NCI-H510A treated with DMSO at 0.1 percent for 48 hours (cell line): ENCODE measurements around the gene GOLGA6L10.
"Not testable (repeated sequence)": the region's sequence is repeated elsewhere in the genome, so short reads cannot be mapped to it uniquely, and the experiment has no call there.

ENCODE experiments used
- DNase-seq: peaks from one replicate; lab custom pipeline; 2025; lab: John Stamatoyannopoulos, UW

GOLGA6L10 gene

GRCh38 chr15:82343851-82344250 lies 5.4 kb downstream of the GOLGA6L10 start:
- DNase-seq, result not testable (repeated sequence)

GRCh38 chr15:82342632-82343374 lies 6.5 kb downstream of the GOLGA6L10 start:
- not testable (repeated sequence) for DNase-seq

- not testable (repeated sequence) for DNase-seq
Observed at GRCh38 chr15:82338573-82338972, 10.7 kb downstream of the GOLGA6L10 start.

- DNase-seq, result not testable (repeated sequence)
Observed at GRCh38 chr15:82338053-82338452, 11.2 kb downstream of the GOLGA6L10 start.

- DNase-seq, result not testable (repeated sequence)
Observed at GRCh38 chr15:82337051-82337450, 12.2 kb downstream of the GOLGA6L10 start.

GRCh38 chr15:82336180-82336647 lies 13.1 kb downstream of the GOLGA6L10 start:
- DNase-seq, result not testable (repeated sequence)

GRCh38 chr15:82335006-82335405 lies 14.3 kb downstream of the GOLGA6L10 start:
- DNase-seq, result not testable (repeated sequence)

GRCh38 chr15:82334554-82334932 lies 14.7 kb downstream of the GOLGA6L10 start:
- DNase-seq, result not testable (repeated sequence)

- not testable (repeated sequence) for DNase-seq
Observed at GRCh38 chr15:82333603-82334553, 15.4 kb downstream of the GOLGA6L10 start.

- DNase-seq, result not testable (repeated sequence)
Observed at GRCh38 chr15:82332711-82333602, 16.3 kb downstream of the GOLGA6L10 start.

GRCh38 chr15:82331576-82332304 lies 17.5 kb downstream of the GOLGA6L10 start:
- DNase-seq, result not testable (repeated sequence)

- not testable (repeated sequence) for DNase-seq
Observed at GRCh38 chr15:82330921-82331320, 18.4 kb downstream of the GOLGA6L10 start.

GRCh38 chr15:82329039-82329438 lies 20.2 kb downstream of the GOLGA6L10 start:
- not testable (repeated sequence) for DNase-seq

GRCh38 chr15:82327372-82327771 lies 21.9 kb downstream of the GOLGA6L10 start:
- not testable (repeated sequence) for DNase-seq

GRCh38 chr15:82326896-82327295 lies 22.4 kb downstream of the GOLGA6L10 start:
- not testable (repeated sequence) for DNase-seq

- DNase-seq, result not testable (repeated sequence)
Observed at GRCh38 chr15:82325646-82326045, 23.6 kb downstream of the GOLGA6L10 start.

GRCh38 chr15:82324831-82325230 lies 24.4 kb downstream of the GOLGA6L10 start:
- DNase-seq, result not testable (repeated sequence)

- DNase-seq, result not testable (repeated sequence)
Observed at GRCh38 chr15:82322488-82322887, 26.8 kb downstream of the GOLGA6L10 start.

GRCh38 chr15:82320861-82321260 lies 28.4 kb downstream of the GOLGA6L10 start:
- DNase-seq, result not testable (repeated sequence)

GRCh38 chr15:82319522-82320278 lies 29.6 kb downstream of the GOLGA6L10 start:
- DNase-seq, result not testable (repeated sequence)
